NCI-H748 (cell line): ENCODE data around the gene DAP.
"Not testable (repeated sequence)": the region's sequence is repeated elsewhere in the genome, so short reads cannot be mapped to it uniquely, and the experiment has no call there.

ENCODE experiments used
- DNase-seq: peaks from one replicate; lab custom pipeline; 2025; ENCODE audit not compliant: unreplicated experiment; lab: John Stamatoyannopoulos, UW

The DAP gene

GRCh38 chr5:10635867-10636350 lies 125.1 kb downstream of the DAP start:
- DNase-seq, result no peak

DNA sequence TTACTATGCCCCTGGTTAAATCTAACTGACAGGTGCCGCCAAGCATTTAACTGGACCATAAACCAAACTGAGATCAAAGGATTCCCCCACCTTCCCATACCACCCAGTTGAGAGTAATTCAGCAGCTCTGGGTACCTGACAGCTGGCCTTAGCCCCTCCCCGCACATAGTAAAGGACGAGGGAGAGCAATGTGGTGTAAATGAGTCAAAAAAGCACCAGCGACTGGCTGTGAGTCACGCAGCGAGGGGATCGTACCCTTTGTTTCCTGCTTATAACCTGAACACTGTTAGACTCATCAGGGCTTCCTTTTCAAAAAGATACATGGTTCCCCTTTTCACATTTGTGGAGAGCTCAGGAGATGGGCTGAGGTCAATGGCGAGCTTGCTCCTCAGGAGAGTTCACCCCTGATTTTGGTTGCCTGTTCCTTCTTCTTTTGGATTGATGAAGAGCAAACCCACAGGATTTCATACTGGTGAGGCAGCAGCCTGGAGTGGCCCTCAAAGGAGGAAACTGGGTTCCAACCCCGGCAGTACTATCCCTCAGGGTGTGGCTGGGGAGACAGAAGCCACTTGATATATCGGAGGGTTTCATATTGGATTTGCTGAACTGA lies 125.7 kb downstream of the DAP start:
- DNase-seq, result no peak

DNA sequence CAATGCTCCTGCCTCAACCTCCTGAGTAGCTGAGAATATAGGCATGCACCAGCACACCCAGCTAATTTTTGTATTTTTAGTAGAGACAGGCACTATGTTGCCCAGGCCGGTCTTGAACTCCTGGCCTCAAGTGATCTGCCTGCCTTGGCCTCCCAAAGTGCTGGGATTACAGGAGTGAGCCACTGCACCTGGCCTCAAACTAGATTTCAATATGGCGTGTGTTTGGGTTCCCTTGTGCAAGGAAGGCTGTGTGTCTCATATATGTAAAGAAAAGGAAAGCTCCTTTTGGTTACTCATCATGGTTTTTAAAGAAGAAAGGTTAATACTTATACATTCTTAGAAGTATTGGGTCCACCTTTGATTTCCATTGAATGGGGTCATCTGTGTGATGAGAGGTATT lies 126.5 kb downstream of the DAP start:
- DNase-seq, result no peak

DNA sequence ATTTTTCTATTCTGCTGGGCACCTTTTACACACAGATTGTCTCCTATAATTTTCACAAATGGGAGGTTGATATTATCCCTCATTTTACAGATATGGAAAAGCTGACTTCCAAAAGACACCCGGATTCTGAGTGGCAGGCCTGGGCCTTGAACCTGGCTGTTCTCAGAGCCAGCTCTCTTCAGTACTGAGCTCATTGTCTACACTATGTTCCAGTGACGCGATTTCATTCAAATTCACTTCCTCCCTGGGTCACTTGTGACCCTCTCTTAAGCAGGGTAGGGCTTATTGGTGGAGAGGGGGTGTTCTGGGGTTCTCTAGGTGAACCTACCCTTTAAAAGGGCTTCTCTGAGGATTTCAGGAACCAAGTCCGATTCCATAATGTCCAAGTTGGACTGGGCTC lies 127.0 kb downstream of the DAP start:
- no peak for DNase-seq

DNA sequence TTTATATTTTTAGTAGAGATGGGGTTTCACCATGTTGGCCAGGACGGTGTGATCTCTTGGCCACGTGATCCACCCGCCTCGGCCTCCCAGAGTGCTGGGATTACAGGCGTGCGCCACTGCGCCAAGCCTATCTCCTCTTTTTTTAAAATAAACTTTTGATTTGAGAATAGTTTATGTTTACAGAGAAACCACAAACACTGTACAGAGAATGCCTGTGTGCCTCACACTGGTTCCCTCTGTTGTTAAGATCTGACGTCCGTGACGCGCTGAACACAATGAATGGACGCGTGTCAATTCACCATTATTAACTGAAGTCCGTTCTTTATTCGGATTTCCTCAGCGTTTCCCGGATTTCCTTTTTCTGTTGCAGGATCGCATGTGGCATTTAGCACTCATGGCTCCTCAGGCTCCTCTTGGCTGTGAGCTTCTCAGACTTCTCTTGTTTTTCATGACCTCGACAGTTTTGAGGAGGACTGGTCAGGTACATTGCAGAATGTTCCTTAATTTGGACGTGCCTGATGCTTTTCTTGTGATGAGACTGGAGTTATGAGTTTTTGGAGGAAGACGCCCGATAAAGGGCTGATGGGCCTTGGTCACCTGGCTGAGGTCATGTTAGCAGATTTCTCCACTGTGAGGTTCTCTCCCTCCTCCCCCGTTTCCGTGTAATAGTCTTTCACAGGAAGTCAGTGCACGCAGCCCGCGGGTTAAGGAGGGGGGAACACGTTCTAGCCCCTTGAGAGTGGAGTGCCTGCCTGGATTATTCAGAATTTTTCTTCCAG lies 127.6 kb downstream of the DAP start:
- DNase-seq, result no peak

DNA sequence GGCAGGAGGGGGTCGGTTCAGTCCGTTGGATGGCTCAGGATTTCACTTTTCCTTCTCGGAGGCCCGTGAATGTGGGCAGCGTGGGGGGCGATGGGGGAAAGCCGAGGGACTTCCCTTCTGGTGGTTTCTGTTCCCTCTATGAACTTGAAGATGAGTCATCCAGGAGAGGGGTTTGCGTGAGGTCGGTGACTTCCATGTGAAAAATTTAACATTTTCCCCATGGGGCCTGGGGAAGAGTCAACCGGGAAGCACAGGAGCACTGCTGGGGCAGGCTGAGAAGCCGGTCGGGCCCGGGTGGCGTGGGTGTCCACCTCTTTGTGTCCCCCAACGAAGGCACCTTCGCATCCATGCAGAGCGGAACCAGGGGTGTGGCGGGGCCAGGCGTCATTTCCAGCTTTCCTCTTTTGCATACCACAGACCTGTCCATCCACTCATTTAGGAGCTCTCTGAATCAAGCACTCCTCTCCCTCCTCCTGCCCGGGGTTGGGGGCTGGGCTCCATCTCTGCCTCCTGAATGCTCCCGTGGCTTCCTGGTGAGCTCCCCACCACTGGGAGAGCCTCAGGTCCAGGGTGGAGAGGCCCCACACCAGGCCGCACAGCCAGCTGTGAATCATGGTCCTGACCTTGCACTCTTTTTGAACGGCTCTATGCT lies 128.8 kb downstream of the DAP start:
- DNase-seq, result no peak

DNA sequence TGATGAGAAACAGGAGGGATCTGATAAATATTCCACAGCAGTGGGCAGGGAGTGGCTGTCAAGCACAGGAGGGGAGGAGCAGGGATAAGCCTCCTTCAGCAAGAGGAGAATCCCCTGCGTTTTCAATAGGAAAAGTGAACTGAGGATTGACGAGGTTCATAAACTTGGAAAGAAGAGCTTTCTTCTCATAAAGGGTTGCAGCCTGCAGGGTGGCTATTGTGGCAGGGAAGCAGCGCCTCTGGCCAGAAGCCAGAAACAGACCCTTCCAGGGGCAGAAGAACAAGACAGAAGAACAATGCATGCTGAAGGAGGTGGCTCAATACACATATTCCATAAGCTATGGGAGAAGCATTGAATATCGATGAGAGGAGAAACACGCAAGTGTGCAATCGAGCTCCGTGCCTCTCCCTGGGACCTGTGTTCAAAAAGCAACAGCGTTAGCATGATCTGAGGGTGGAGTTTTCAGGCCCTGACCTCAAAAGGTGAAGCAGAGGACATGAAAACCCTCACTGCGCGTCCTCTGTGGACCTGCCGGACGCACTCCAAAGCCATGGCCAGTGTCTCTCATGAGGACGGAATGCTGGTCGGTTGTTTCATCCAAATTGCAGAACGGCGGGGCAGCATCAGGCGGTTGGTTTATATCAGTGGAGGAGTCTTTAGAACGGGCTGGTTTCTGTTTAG lies 129.6 kb downstream of the DAP start:
- no peak for DNase-seq

GRCh38 chr5:10630744-10631143 lies 130.3 kb downstream of the DAP start:
- DNase-seq, result not testable (repeated sequence)

DNA sequence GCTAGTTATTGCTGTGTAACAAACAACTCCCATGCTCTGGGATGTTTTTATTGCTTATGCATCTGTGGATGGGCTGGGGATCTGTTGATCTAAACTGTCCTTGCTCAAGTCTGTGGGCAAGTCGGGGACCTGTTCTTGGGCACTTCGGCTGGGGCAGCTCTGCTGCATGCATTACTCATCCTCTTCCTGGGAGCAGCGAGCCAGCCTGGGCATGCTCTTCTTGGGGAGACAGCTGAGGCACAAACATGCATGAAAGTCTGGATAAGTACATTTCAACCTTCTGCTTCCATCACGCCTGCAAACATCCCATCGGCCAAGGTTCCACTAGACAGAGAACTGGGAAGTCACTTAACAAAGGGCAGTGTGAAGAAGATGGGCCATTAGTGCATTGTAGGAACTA lies 130.9 kb downstream of the DAP start:
- no peak for DNase-seq

- no peak for DNase-seq
Observed at GRCh38 chr5:10629682-10630081, 131.4 kb downstream of the DAP start.
